Activated T-helper 9 cell treated with anti-CD3 and anti-CD28 coated beads, Interleukin-2, amount 50 U/mL, for 16 hours (primary cell): ENCODE measurements around the gene PPIA.
"Not testable (repeated sequence)": the region's sequence is repeated elsewhere in the genome, so short reads cannot be mapped to it uniquely, and the experiment has no call there.

Experiments used
- DNase-seq: peaks from one replicate; pipeline ENCODE4 v3.0.0-alpha.2; 2020; ENCODE audit warnings: low read depth

PPIA gene

GRCh38 chr7:44764081-44764480 lies 32.4 kb upstream of the PPIA start:
- DNase-seq: no peak

- no peak for DNase-seq
Measured at GRCh38 chr7:44764665-44765578, 31.6 kb upstream of the PPIA start.

GRCh38 chr7:44765579-44766415 lies 30.7 kb upstream of the PPIA start:
- DNase-seq: no peak

- DNase-seq: no peak
Measured at GRCh38 chr7:44766416-44766801, 30.1 kb upstream of the PPIA start.

GRCh38 chr7:44767134-44767911 lies 29.2 kb upstream of the PPIA start:
- DNase-seq: no peak

GRCh38 chr7:44767912-44768627 lies 28.4 kb upstream of the PPIA start:
- no peak for DNase-seq

GRCh38 chr7:44768628-44769371 lies 27.7 kb upstream of the PPIA start:
- DNase-seq: no peak

- no peak for DNase-seq
Measured at GRCh38 chr7:44769376-44769775, 27.1 kb upstream of the PPIA start.

GRCh38 chr7:44769776-44770294 lies 26.6 kb upstream of the PPIA start:
- no peak for DNase-seq

GRCh38 chr7:44771358-44771757 lies 25.1 kb upstream of the PPIA start:
- DNase-seq: no peak

- no peak for DNase-seq
Measured at GRCh38 chr7:44772440-44772839, 24.0 kb upstream of the PPIA start.

GRCh38 chr7:44772867-44773266 lies 23.6 kb upstream of the PPIA start:
- DNase-seq: no peak

- DNase-seq: not testable (repeated sequence)
Measured at GRCh38 chr7:44774486-44774885, 22.0 kb upstream of the PPIA start.

- no peak for DNase-seq
Measured at GRCh38 chr7:44775383-44776107, 20.9 kb upstream of the PPIA start.

GRCh38 chr7:44776211-44776610 lies 20.3 kb upstream of the PPIA start:
- DNase-seq: no peak

- no peak for DNase-seq
Measured at GRCh38 chr7:44782460-44782859, 14.0 kb upstream of the PPIA start.

GRCh38 chr7:44783407-44783806 lies 13.1 kb upstream of the PPIA start:
- DNase-seq: no peak

- no peak for DNase-seq
Measured at GRCh38 chr7:44784364-44784763, 12.1 kb upstream of the PPIA start.

- not testable (repeated sequence) for DNase-seq
Measured at GRCh38 chr7:44785218-44785617, 11.3 kb upstream of the PPIA start.

- no peak for DNase-seq
Measured at GRCh38 chr7:44787041-44787440, 9.4 kb upstream of the PPIA start.
